GM12865 (cell line): ENCODE measurements around the gene COL4A3.

Experiments
- DNase-seq: peaks from one replicate; pipeline ENCODE4 v3.0.0; 2010; ENCODE audit warnings: low read depth
- H3K4me3 ChIP-seq: 2 replicates; pipeline ENCODE4 v1.5.1; 2011; ENCODE audit warnings: mild to moderate bottlenecking, low read depth, low read length, control low read depth
- CTCF ChIP-seq: IDR thresholded peaks from 2 replicates; pipeline ENCODE4 v1.5.1; 2011; ENCODE audit warnings: low read length, control low read depth, low read depth, inconsistent platforms; ENCODE audit not compliant: insufficient read depth; ENCODE audit errors: missing control alignments

Gene COL4A3

GRCh38 chr2:227295806-227296205 lies 131.4 kb downstream of the COL4A3 start:
- no peak overlapping the region for H3K4me3 ChIP-seq
- TF ChIP-seq CTCF, result no peak
- DNase-seq, result no peak

- no peak for TF ChIP-seq CTCF
- DNase-seq, result no peak
- H3K4me3 ChIP-seq, result no peak overlapping the region
Measured at GRCh38 chr2:227296671-227297405, 132.4 kb downstream of the COL4A3 start.

- no peak overlapping the region for H3K4me3 ChIP-seq
- no peak for TF ChIP-seq CTCF
- no peak for DNase-seq
Measured at GRCh38 chr2:227301523-227301922, 137.1 kb downstream of the COL4A3 start.

- no peak for TF ChIP-seq CTCF
- H3K4me3 ChIP-seq, result no peak overlapping the region
- DNase-seq, result peak; percentile 61
Measured at GRCh38 chr2:227308784-227309183, 144.4 kb downstream of the COL4A3 start.

- no peak for DNase-seq
- H3K4me3 ChIP-seq, result no peak overlapping the region
- TF ChIP-seq CTCF, result no peak
Measured at GRCh38 chr2:227310756-227311110, 146.3 kb downstream of the COL4A3 start.

- H3K4me3 ChIP-seq, result no peak overlapping the region
- DNase-seq, result no peak
- TF ChIP-seq CTCF, result no peak
Measured at GRCh38 chr2:227311861-227312506, 147.6 kb downstream of the COL4A3 start.
